H1 (cell line): Measurements from ENCODE around the gene DARS1.

Experiments used
- GABPA ChIP-seq: IDR thresholded peaks from 2 replicates; pipeline ENCODE4 v1.6.1; 2011; ENCODE audit warnings: mild to moderate bottlenecking, low read length, moderate library complexity, borderline replicate concordance; ENCODE audit not compliant: insufficient read depth
- JUN ChIP-seq: IDR thresholded peaks from 2 replicates; pipeline ENCODE4 v1.6.1; 2011; ENCODE audit warnings: low read depth, mild to moderate bottlenecking, improper control_type of control experiment, low read length

DNA sequence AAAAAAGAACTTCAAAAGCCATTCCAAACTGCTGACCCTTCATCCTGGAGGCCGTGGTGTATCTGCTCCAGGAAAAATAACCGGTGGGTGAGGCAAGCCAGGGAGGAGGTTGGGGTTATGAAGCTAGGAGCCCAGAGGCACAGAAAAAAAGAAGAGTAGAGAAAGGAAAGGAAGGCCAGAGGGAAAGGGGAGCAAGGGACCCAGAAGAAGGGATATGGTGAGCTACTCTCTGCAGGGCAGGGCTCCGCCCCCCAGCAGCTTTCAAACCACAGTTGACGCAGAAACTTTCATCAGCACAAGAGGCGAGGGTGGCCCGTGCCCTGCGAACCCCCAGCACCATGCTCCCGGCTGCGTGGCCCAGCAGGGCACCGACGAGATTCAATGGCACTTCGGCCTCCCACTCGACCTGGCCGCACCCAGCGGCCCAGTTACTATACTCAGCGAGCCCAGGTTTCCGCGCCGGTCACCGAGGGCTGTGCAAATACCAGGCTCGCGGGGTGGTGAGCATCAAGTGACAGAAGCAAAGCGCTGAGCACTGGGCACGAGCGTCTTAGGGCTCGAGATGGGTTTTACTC lies 109.8 kb downstream of the DARS1 start:
- TF ChIP-seq JUN (no peak), GABPA (no peak)
